ENCODE measurements around the gene SMAD6. TPM values are rescaled to one million over a fixed set of nuclear protein-coding genes. Genes with fewer than 3 reads are reported as not detected.

Gene SMAD6
- total and polyA plus RNA-seq, 2 of the 4 experiments (the other 2 are of a cell fraction): 4.8 to 8.5 TPM

- Histone ChIP-seq H3K9ac (ENCODE audit: low read depth, low read length) (no peak overlapping the region), H3K36me3 (ENCODE audit: control insufficient read depth, insufficient read depth, low read length) (peaks cover 5% of the 10 kb centered on the region), H4K91ac (ENCODE audit: insufficient read depth, low read depth, low read length) (peak overlapping the region; percentile 71), H2AFZ (replicated peaks; ENCODE audit: low read length, poor library complexity) (no peak overlapping the region), H4K8ac (ENCODE audit: low read depth in 2 of 2, low read length in 2 of 2) (peak overlapping the region; percentile 41 to 77; a peak in 2 of 4 replicates), H3K4ac (ENCODE audit: low read depth, low read length) (peak overlapping the region; percentile 92), H3K27ac (ENCODE audit: insufficient read depth, low read length) (peak overlapping the region; percentile 94), H2AK5ac (ENCODE audit: low read depth, low read length) (peak overlapping the region; percentile 96), H3K4me3 (ENCODE audit: insufficient read depth, low read depth, low read length) (no peak overlapping the region), H2AK9ac (replicated peaks; ENCODE audit: low read depth, low read length, poor library complexity) (peak overlapping the region; percentile 85), H3K14ac (replicated peaks; ENCODE audit: low read depth, low read length) (peak overlapping the region; percentile 95), H4K20me1 (ENCODE audit: insufficient read depth, low read length) (peaks cover 3% of the 10 kb centered on the region; the same call in 1 of the 2 replicates), H2BK20ac (ENCODE audit: low read depth, low read length) (peak overlapping the region; percentile 86), H3K23ac (ENCODE audit: low read depth, low read length) (peak overlapping the region; percentile 86), H3K4me2 (ENCODE audit: low read depth, low read length) (no peak overlapping the region), H3K4me1 (ENCODE audit: control insufficient read depth, insufficient read depth, low read length) (peaks cover 65% of the 10 kb centered on the region), H3K27me3 (ENCODE audit: control insufficient read depth, insufficient read depth, low read length) (no peaks in the 10 kb centered on the region), H3K56ac (ENCODE audit: extremely low read depth, insufficient read depth, low read length) (no peak overlapping the region), H3K9me3 (ENCODE audit: control insufficient read depth, insufficient read depth, low read length) (no peaks in the 10 kb centered on the region), H4K5ac (ENCODE audit: low read depth, low read length) (peak overlapping the region; percentile 78), H2BK120ac (ENCODE audit: low read depth, low read length) (peak overlapping the region; percentile 96), H3K9me1 (ENCODE audit: insufficient read depth, low read length) (peaks cover 51% of the 10 kb centered on the region), H3K18ac (ENCODE audit: low read depth, low read length) (peak overlapping the region; percentile 90), H2BK5ac (ENCODE audit: low read depth, low read length, poor library complexity, severe bottlenecking) (peak overlapping the region; percentile 79), H2BK15ac (ENCODE audit: low read depth, low read length) (peak overlapping the region; percentile 99; the same call in 2 of the 3 replicates), H3K79me1 (ENCODE audit: low read depth in 1 of 2, low read length in 2 of 2) (peaks cover 66 to 89% of the 10 kb centered on the region in 2 experiments)
- dilution Hi-C loops (cut with HindIII; ENCODE audit: low sequenced_read_pairs, unreplicated experiment): no loop called here
- CTCF ChIA-PET: no interaction called here
- 93% methylated on average over 3 of the region's 8 CpGs; no CpG with 5 or more reads in 1 of the 2 experiments for WGBS, 2 experiments (ENCODE audit: extremely low coverage in 2 of 2, insufficient read length in 1 of 2)
- intact Hi-C loops (cut with micrococcal nuclease): loop anchor here (5.0 kb wide), 1 partner anchor 45 kb away; the partner anchor contains the start of gene SMAD6
- in situ Hi-C loops (cut with MboI; ENCODE audit: low sequenced_read_pairs): no loop called here
- POLR2A ChIA-PET (ENCODE audit: unreplicated experiment): no interaction called here
- TF ChIP-seq CHD1 (IDR thresholded peaks at IDR 0.05; ENCODE audit: low read depth, low read length): no peak
- TF ChIP-seq CEBPB (IDR thresholded peaks at IDR 0.05; ENCODE audit: low read depth, low read length): no peak
- TF ChIP-seq RCOR1 (IDR thresholded peaks at IDR 0.05; ENCODE audit: insufficient replicate concordance, low read length): no peak
- TF ChIP-seq RFX5 (IDR thresholded peaks at IDR 0.05; ENCODE audit: low read depth, low read length): no peak
- no peak for TF ChIP-seq MAFK (IDR thresholded peaks at IDR 0.05; ENCODE audit: low read depth, low read length)
- ATAC-seq (ENCODE audit: low read depth) (no peak), DNase-seq (no peak)
- no TSS peak for BruUV-seq (replicated peaks)
Measured at GRCh38 chr15:66747223-66747622, 45.2 kb downstream of the SMAD6 start.

Measured in IMR-90 (cell line).